PC-3 (cell line): ENCODE data around the gene IGSF21.

ENCODE experiments used
- EZH2 ChIP-seq: fragments of 300-600 bp; sonication (generic); IDR thresholded peaks from one replicate; pipeline ENCODE4 v1.6.1; 2017; ENCODE audit warnings: antibody characterized with exemption, mild to moderate bottlenecking, low read length; ENCODE audit not compliant: unreplicated experiment
- TF ChIP-seq, protein P1 (sequence below): fragments of 300-600 bp; sonication (generic); conservative IDR thresholded peaks from 2 replicates; pipeline ENCODE4 v1.5.1; 2017; ENCODE audit warnings: antibody characterized with exemption, low read depth, mild to moderate bottlenecking, low read length

DNA sequence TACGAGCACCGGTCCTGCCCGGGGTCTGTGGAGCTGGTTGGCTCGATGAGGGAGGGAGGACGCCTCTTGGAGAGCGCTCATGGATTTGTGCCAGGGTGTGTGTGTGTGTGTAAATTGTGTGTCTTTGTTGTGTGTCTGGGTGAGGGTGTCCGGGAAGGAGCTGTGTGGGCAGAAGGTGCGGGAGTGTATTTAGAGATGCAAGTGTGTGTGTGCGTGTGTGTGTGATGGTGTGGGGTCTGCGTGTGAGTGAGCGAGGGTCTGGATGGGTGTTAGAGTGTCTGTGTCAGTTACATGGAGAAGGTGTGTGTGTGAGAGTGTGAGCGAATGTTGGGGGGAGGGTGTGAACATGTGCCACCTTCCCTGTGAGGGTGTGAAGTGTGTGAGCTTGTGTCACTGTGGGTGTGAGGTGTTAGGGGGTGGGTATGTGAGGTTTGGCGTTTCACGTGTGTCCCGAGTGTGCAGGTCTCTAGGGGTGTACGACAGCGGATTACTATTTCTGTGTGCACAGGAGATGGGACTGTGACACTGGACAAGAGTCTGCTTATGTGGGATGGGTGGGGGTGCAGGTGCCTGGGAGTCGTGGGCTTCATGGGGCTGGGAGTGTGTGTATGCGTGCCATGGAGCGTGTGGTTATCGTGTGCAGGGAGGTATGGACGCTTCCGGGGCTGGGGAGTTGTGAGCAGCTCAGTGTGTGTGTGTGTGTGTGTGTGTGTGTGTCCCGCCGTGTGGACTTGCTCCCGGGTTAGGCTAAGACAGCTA lies 880 bp downstream of the IGSF21 start:
- TF ChIP-seq, protein P1, sequence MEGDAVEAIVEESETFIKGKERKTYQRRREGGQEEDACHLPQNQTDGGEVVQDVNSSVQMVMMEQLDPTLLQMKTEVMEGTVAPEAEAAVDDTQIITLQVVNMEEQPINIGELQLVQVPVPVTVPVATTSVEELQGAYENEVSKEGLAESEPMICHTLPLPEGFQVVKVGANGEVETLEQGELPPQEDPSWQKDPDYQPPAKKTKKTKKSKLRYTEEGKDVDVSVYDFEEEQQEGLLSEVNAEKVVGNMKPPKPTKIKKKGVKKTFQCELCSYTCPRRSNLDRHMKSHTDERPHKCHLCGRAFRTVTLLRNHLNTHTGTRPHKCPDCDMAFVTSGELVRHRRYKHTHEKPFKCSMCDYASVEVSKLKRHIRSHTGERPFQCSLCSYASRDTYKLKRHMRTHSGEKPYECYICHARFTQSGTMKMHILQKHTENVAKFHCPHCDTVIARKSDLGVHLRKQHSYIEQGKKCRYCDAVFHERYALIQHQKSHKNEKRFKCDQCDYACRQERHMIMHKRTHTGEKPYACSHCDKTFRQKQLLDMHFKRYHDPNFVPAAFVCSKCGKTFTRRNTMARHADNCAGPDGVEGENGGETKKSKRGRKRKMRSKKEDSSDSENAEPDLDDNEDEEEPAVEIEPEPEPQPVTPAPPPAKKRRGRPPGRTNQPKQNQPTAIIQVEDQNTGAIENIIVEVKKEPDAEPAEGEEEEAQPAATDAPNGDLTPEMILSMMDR, result no peak
- TF ChIP-seq EZH2, result no peak
